Neural cell (in vitro differentiated cells): ENCODE measurements around the gene LSAMP.

Experiments used
- EP300 ChIP-seq: fragments of 450-650 bp; conservative IDR thresholded peaks from 2 replicates; pipeline ENCODE4 v1.6.1; 2014; ENCODE audit warnings: antibody characterized with exemption, mild to moderate bottlenecking, moderate library complexity; ENCODE audit not compliant: poor library complexity, severe bottlenecking
- EZH2 ChIP-seq: fragments of 200-600, 300-800 bp; shearing (Covaris generic), sonication (generic); IDR thresholded peaks from 2 replicates; pipeline ENCODE4 v1.6.1; 2014; ENCODE audit warnings: antibody characterized with exemption, low read length, borderline replicate concordance, mild to moderate bottlenecking; ENCODE audit not compliant: insufficient read depth, poor library complexity, severe bottlenecking
- POLR2AphosphoS5 ChIP-seq: IDR thresholded peaks from 2 replicates; pipeline ENCODE4 v1.6.1; 2012
- RAD21 ChIP-seq: fragments of 450-650 bp; conservative IDR thresholded peaks from 2 replicates; pipeline ENCODE4 v1.6.1; 2014; ENCODE audit warnings: antibody characterized with exemption, mild to moderate bottlenecking, moderate library complexity
- SMC3 ChIP-seq: fragments of 450-650 bp; conservative IDR thresholded peaks from 2 replicates; pipeline ENCODE4 v1.6.1; 2014; ENCODE audit warnings: antibody characterized with exemption, mild to moderate bottlenecking, moderate library complexity; ENCODE audit not compliant: poor library complexity
- TAF1 ChIP-seq: IDR thresholded peaks from 2 replicates; pipeline ENCODE4 v1.6.1; 2012; ENCODE audit warnings: low read depth
- TF ChIP-seq, protein P1 (sequence below): IDR thresholded peaks from 2 replicates; pipeline ENCODE4 v1.6.1; 2012; ENCODE audit warnings: borderline replicate concordance
- TF ChIP-seq, protein P2 (sequence below): fragments of 450-650 bp; IDR thresholded peaks from 2 replicates; pipeline ENCODE4 v1.5.1; 2014; ENCODE audit warnings: antibody characterized with exemption, mild to moderate bottlenecking, moderate library complexity; ENCODE audit not compliant: poor library complexity, severe bottlenecking

DNA sequence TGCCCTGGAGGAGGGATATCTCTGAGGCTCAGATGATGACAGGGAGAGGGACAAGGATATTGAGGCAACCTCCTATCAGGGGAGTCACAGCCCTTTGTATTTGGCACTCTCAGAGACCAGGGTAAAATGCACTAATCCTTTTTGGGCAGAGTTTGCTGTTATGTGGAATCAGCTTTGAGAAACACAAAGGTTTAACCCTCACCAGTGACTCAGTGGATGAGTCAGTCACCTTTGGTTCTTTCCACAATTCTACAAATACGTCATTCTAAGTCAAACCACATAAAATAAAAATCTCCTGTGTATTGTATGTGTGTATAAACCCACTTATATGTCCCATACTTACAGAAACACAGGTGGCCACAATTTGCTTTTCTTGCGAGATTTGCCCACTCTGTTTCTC lies 5.1 kb downstream of the LSAMP start:
- TF ChIP-seq TAF1 (no peak), EZH2 (no peak), POLR2AphosphoS5 (no peak), EP300 (no peak), RAD21 (no peak), SMC3 (no peak)
- TF ChIP-seq, protein P1, sequence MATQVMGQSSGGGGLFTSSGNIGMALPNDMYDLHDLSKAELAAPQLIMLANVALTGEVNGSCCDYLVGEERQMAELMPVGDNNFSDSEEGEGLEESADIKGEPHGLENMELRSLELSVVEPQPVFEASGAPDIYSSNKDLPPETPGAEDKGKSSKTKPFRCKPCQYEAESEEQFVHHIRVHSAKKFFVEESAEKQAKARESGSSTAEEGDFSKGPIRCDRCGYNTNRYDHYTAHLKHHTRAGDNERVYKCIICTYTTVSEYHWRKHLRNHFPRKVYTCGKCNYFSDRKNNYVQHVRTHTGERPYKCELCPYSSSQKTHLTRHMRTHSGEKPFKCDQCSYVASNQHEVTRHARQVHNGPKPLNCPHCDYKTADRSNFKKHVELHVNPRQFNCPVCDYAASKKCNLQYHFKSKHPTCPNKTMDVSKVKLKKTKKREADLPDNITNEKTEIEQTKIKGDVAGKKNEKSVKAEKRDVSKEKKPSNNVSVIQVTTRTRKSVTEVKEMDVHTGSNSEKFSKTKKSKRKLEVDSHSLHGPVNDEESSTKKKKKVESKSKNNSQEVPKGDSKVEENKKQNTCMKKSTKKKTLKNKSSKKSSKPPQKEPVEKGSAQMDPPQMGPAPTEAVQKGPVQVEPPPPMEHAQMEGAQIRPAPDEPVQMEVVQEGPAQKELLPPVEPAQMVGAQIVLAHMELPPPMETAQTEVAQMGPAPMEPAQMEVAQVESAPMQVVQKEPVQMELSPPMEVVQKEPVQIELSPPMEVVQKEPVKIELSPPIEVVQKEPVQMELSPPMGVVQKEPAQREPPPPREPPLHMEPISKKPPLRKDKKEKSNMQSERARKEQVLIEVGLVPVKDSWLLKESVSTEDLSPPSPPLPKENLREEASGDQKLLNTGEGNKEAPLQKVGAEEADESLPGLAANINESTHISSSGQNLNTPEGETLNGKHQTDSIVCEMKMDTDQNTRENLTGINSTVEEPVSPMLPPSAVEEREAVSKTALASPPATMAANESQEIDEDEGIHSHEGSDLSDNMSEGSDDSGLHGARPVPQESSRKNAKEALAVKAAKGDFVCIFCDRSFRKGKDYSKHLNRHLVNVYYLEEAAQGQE: no peak
- TF ChIP-seq, protein P2, sequence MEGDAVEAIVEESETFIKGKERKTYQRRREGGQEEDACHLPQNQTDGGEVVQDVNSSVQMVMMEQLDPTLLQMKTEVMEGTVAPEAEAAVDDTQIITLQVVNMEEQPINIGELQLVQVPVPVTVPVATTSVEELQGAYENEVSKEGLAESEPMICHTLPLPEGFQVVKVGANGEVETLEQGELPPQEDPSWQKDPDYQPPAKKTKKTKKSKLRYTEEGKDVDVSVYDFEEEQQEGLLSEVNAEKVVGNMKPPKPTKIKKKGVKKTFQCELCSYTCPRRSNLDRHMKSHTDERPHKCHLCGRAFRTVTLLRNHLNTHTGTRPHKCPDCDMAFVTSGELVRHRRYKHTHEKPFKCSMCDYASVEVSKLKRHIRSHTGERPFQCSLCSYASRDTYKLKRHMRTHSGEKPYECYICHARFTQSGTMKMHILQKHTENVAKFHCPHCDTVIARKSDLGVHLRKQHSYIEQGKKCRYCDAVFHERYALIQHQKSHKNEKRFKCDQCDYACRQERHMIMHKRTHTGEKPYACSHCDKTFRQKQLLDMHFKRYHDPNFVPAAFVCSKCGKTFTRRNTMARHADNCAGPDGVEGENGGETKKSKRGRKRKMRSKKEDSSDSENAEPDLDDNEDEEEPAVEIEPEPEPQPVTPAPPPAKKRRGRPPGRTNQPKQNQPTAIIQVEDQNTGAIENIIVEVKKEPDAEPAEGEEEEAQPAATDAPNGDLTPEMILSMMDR: no peak
